Activated naive CD8-positive, alpha-beta T cell (primary cell): ENCODE results near the gene GSC2.
A peak's percentile ranks its signal among the peaks of the same experiment; 100 is the strongest.

Experiments
- H3K27ac Mint-ChIP-seq: one replicate; pipeline ENCODE4 v1.8.0; 2021; ENCODE audit warnings: mixed read lengths
- H3K27me3 Mint-ChIP-seq: one replicate; pipeline ENCODE4 v1.8.0; 2021; ENCODE audit warnings: mixed read lengths
- H3K36me3 Mint-ChIP-seq: one replicate; pipeline ENCODE4 v1.8.0; 2021; ENCODE audit warnings: mixed read lengths
- H3K4me1 Mint-ChIP-seq: one replicate; pipeline ENCODE4 v1.8.0; 2021; ENCODE audit warnings: low read depth, mixed read lengths
- H3K4me3 Mint-ChIP-seq: one replicate; pipeline ENCODE4 v1.8.0; 2021; ENCODE audit warnings: mild to moderate bottlenecking, mixed read lengths
- H3K9me3 Mint-ChIP-seq: one replicate; pipeline ENCODE4 v1.8.0; 2021; ENCODE audit warnings: low read depth, mixed read lengths

GSC2 gene

GRCh38 chr22:19110646-19111045, 39.4 kb downstream of the GSC2 start:
- Mint-ChIP-seq H3K27me3 (no peaks in the 10 kb centered on the region), H3K9me3 (no peaks in the 10 kb centered on the region), H3K4me1 (peaks cover 80% of the 10 kb centered on the region), H3K27ac (peak overlapping the region; percentile 88), H3K36me3 (peaks cover 2% of the 10 kb centered on the region), H3K4me3 (peak overlapping the region; percentile 46)

DNA sequence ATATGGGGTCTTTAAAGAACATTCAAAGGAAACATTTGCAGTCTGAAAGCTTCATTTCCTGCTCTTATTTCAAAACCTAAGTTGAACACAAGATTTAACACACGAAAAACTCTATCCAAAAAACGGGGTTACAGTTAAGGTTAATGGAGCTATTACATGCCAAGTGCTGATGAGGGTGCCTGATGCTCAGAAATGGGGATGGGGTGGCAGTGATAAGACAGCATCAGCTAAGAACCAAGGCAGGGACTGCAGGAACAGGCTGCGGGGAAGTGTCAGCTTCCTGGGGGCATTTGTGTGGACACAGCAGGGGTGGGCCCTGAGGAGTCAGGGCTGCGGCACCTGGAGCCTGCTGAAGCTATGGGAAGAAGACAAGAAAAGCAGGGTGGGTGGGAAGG, 40.0 kb downstream of the GSC2 start:
- Mint-ChIP-seq H3K36me3 (peaks cover 2% of the 10 kb centered on the region), H3K4me3 (peak overlapping the region; percentile 82), H3K27ac (peak overlapping the region; percentile 91)

DNA sequence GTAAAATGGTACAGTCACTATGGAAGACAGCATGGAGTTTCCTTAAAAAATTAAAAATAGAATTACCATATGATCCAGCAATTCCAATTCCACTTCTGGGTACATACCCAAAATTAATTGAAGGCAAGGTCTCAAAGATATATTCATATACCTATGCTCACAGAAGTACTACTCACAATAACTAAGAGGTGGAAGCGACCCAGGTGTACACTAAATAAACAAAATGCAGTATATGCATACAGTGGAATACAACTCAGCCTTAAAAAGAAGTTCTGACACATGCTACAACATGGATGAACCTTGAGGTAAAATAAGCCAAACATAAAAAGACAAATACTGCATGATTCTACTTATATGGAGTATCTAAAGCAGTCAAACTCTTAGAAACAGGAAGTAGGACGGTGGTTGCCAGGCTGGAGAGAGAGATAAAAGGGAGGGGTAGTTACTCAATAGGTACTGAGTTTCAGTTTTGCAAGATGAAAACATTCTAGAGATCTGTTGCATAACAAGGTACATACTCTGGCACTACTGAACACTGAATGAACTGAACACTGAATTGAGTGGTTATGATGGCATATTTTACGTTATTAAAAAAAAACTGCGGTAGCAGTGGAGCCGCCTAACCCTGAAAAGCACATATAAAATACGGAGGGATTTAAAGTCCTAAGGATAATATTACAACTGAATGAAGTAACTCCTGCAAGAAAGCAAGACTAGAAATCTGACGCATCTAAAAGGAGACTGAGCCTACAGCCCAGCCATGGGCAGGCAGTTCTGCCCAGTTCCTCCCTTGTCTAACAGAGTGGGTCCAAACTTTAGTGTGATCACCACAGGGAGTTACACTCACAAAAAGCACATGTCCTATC, 40.7 kb downstream of the GSC2 start:
- Mint-ChIP-seq H3K27me3 (no peaks in the 10 kb centered on the region), H3K27ac (peak overlapping the region; percentile 91), H3K36me3 (peaks cover 2% of the 10 kb centered on the region), H3K9me3 (no peaks in the 10 kb centered on the region), H3K4me1 (peaks cover 68% of the 10 kb centered on the region), H3K4me3 (peak overlapping the region; percentile 82)

More for the DNA sequence above, 40.0 kb downstream of the GSC2 start:
- Mint-ChIP-seq H3K9me3 (no peaks in the 10 kb centered on the region), H3K4me1 (peaks cover 74% of the 10 kb centered on the region), H3K27me3 (no peaks in the 10 kb centered on the region)

DNA sequence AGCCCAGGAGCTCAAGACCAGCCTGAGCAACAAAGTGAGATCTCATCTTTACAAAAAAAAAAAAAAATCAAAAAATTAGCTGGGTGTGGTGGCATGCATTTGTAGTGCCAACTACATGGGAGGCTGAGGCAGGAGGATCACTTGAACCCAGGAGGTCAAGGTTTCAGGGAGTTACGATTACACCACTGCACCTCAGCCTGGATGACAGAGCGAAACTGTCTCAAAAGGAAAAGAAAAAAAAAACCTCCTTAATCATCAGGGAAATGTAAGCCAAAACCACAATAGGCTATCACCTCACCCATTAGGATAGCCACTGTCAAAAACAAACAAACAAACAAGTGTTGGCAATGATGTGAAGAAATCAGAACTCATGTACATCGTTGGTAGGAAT, 41.3 kb downstream of the GSC2 start:
- H3K27ac Mint-ChIP-seq, result peak overlapping the region; percentile 91

DNA sequence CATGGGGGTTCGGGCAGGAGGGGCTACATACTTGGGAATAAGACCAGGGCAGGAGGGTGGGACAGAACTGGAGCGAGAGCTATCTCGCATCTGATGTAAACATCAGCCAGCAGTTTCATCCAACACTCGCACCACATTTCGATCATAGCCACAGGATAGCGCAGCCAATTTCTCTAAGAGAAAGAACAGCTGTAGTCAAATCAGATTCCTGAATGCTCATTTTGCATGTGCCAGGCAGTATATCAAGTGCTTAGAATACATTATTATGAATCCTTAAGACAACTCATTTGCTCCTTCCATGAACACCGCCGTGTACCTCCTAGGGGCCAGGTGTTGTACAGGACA, 42.4 kb downstream of the GSC2 start:
- peak overlapping the region; percentile 83 for H3K27ac Mint-ChIP-seq
- no peaks in the 10 kb centered on the region for H3K27me3 Mint-ChIP-seq
- peaks cover 2% of the 10 kb centered on the region for H3K36me3 Mint-ChIP-seq
- H3K4me1 Mint-ChIP-seq, result peaks cover 70% of the 10 kb centered on the region
- H3K9me3 Mint-ChIP-seq, result no peaks in the 10 kb centered on the region
- H3K4me3 Mint-ChIP-seq, result no peak overlapping the region

More for the DNA sequence above, 41.3 kb downstream of the GSC2 start:
- Mint-ChIP-seq H3K4me3 (peak overlapping the region; percentile 82), H3K4me1 (peaks cover 72% of the 10 kb centered on the region), H3K27me3 (no peaks in the 10 kb centered on the region), H3K9me3 (no peaks in the 10 kb centered on the region), H3K36me3 (peaks cover 2% of the 10 kb centered on the region)

DNA sequence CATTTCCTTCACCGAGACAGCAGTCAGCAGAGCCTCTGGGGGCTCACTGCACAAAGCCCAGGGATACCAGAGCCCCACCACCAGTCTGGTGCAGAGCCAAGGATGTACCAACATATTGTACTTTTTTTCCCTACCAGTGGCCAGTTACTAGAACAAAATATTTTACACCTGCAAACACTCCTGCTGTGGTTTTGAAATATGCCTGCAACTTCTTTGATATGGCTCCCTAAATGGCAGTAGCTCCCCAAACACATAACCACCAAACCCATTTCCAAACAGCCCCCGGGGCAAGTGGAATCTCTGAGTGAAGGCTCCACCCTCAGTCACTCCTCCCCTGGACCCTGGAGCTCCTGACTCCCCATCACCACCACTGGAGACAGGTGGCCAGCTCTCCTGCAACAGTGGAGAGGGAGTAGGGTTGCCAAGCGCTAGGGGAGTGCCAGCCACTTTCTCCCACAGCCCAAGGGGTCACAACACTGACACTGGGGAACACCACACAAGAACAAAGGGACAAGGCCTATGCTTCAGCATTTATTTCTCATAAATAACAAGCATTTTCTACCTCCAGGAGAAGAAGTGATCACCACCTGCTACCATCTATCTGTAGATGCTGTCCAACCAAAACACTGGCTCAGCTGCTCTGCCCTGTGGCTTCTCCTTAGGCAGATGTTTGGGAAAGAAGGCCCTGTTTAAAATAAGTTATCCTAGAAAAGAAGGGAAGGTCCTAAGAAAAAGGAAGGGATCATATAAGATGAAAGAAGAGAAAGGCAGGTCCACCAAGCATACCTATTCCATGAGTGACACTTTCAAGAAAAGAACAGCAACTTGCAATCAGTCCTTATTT, 43.0 kb downstream of the GSC2 start:
- Mint-ChIP-seq H3K36me3 (peaks cover 2% of the 10 kb centered on the region), H3K27ac (peak overlapping the region; percentile 83), H3K4me1 (peaks cover 66% of the 10 kb centered on the region), H3K27me3 (no peaks in the 10 kb centered on the region), H3K9me3 (no peaks in the 10 kb centered on the region), H3K4me3 (peak overlapping the region; percentile 18)

DNA sequence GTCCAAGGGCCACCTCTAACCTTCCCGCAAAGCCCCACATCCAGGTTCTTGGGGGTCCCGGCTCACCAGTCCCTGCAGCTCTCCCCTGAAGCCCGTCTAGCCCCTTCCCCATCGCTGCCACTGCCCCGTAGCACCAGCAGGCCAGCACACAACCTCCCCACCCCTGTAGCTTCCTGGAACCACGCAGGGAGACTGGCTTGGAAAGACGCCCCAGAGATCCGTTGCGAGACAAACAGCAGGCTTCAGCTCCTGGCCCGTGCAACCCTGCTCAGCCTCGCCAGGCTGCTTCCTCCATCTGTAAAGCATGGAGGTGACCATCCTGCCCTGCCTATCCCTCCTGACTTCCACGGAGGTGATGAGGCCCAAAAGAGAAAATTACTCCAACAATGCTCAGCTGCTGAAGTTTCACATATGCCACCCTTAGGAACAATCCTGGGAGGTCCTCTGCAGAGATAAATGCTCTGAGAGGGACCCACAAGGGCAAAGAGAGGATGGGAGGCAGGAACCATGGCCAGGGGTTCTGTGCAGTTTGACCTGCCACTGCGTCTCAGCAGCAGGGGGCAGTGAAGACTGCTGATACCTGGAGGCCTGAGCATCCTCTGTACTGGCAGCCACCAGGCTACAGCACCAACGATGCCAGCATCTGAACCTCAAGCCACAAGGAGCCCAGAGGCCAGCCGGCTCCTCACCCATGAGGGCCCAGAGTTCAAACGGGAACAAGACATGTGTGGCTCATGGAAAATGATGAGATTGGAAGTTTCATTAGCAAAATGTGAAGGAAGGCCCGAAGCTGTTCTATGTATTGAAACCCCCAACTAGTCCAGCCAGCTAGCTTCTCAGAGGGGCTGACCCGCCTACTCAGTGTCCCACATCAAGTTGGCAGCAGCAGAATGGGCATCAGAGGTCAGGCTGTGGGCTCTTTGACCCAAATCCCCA, 44.0 kb downstream of the GSC2 start:
- Mint-ChIP-seq H3K4me3 (peak overlapping the region; percentile 56), H3K27ac (peak overlapping the region; percentile 83), H3K9me3 (no peaks in the 10 kb centered on the region), H3K4me1 (peaks cover 64% of the 10 kb centered on the region), H3K36me3 (peaks cover 2% of the 10 kb centered on the region), H3K27me3 (no peaks in the 10 kb centered on the region)

- Mint-ChIP-seq H3K9me3 (no peaks in the 10 kb centered on the region), H3K4me3 (no peak overlapping the region)
Measured at GRCh38 chr22:19105456-19105855, 44.6 kb downstream of the GSC2 start.

GRCh38 chr22:19103880-19104821, 45.9 kb downstream of the GSC2 start:
- peaks cover 54% of the 10 kb centered on the region for H3K4me1 Mint-ChIP-seq

More at GRCh38 chr22:19105456-19105855, 44.6 kb downstream of the GSC2 start:
- H3K27ac Mint-ChIP-seq, result peak overlapping the region; percentile 8
- H3K4me1 Mint-ChIP-seq, result peaks cover 60% of the 10 kb centered on the region
- no peaks in the 10 kb centered on the region for H3K27me3 Mint-ChIP-seq
- peaks cover 2% of the 10 kb centered on the region for H3K36me3 Mint-ChIP-seq

DNA sequence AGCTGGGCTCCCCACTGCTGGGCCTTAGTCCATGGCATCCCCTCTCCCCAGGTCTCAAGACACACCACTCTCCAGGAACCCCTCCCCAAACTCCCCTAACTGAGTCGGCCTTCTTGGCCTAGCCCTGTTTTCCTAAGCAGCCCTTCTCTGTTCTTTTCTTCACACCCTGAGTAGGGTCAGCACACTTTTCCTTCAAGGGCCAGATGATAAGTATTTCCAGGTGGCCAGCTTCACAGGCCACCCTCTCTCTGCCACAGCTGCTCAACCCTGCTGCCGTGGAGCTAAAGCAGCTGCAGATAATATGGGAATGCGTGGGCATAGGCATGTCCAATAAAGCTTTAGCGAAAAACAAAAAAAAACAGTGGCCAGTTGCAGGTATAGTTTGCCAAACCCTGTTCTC, 51.9 kb downstream of the GSC2 start:
- H3K27ac Mint-ChIP-seq, result peak overlapping the region; percentile 22
- H3K36me3 Mint-ChIP-seq, result peaks cover 5% of the 10 kb centered on the region
- H3K4me1 Mint-ChIP-seq, result peaks cover 38% of the 10 kb centered on the region
- H3K4me3 Mint-ChIP-seq, result no peak overlapping the region
- H3K9me3 Mint-ChIP-seq, result no peaks in the 10 kb centered on the region
- no peaks in the 10 kb centered on the region for H3K27me3 Mint-ChIP-seq

More at GRCh38 chr22:19103880-19104821, 45.9 kb downstream of the GSC2 start:
- Mint-ChIP-seq H3K27ac (peak overlapping the region; percentile 66), H3K4me3 (no peak overlapping the region), H3K9me3 (no peaks in the 10 kb centered on the region), H3K27me3 (no peaks in the 10 kb centered on the region), H3K36me3 (peaks cover 2% of the 10 kb centered on the region)

GRCh38 chr22:19097518-19097917, 52.6 kb downstream of the GSC2 start:
- Mint-ChIP-seq H3K4me3 (no peak overlapping the region), H3K36me3 (peaks cover 5% of the 10 kb centered on the region), H3K27me3 (no peaks in the 10 kb centered on the region), H3K4me1 (peaks cover 37% of the 10 kb centered on the region), H3K9me3 (no peaks in the 10 kb centered on the region), H3K27ac (no peak overlapping the region)
